H1 (cell line): ENCODE measurements around the gene ZNF200. TPM values are rescaled to one million over a fixed set of nuclear protein-coding genes. Genes with fewer than 3 reads are reported as not detected.

Experiments
- ATF2 ChIP-seq: IDR thresholded peaks from 2 replicates; pipeline ENCODE4 v1.6.1; 2012; ENCODE audit warnings: low read length, inconsistent platforms
- CEBPB ChIP-seq: IDR thresholded peaks from 2 replicates; pipeline ENCODE4 v1.6.1; 2012; ENCODE audit warnings: low read depth, low read length
- CHD1 ChIP-seq: IDR thresholded peaks from 2 replicates; pipeline ENCODE4 v1.6.1; 2012; ENCODE audit warnings: low read depth, low read length, improper control_type of control experiment
- CHD2 ChIP-seq: IDR thresholded peaks from 2 replicates; pipeline ENCODE4 v1.6.1; 2012; ENCODE audit warnings: low read length, improper control_type of control experiment
- CTCF ChIP-seq, 3 experiments: IDR thresholded peaks; 1 replicate in 2 of 3; 2 replicates in 1 of 3; pipeline versions ENCODE4 v1.5.1 to v1.6.1; 2011; ENCODE audit warnings: low read length in 3 of 3, mild to moderate bottlenecking in 3 of 3, inconsistent platforms in 2 of 3, low read depth in 1 of 3, moderate library complexity in 1 of 3; ENCODE audit not compliant: insufficient read depth in 1 of 3; ENCODE audit errors: control extremely low read depth in 1 of 3
- EP300 ChIP-seq, 2 experiments: IDR thresholded peaks; 1 replicate in 1 of 2; 2 replicates in 1 of 2; pipeline ENCODE4 v1.6.1; 2011 to 2012; ENCODE audit warnings: low read depth in 2 of 2, low read length in 2 of 2, mild to moderate bottlenecking in 2 of 2, borderline replicate concordance in 1 of 2, inconsistent platforms in 1 of 2, moderate library complexity in 1 of 2
- EZH2 ChIP-seq: fragments of 200-600 bp; sonication (generic); IDR thresholded peaks from 2 replicates; pipeline ENCODE4 v1.7.1; 2012; ENCODE audit warnings: low read depth, mild to moderate bottlenecking, moderate library complexity, low read length, inconsistent platforms; ENCODE audit not compliant: severe bottlenecking
- FOSL1 ChIP-seq: IDR thresholded peaks from 2 replicates; pipeline ENCODE4 v1.6.1; 2011; ENCODE audit warnings: mild to moderate bottlenecking, low read depth, low read length, moderate library complexity; ENCODE audit not compliant: insufficient read depth
- GABPA ChIP-seq: IDR thresholded peaks from 2 replicates; pipeline ENCODE4 v1.6.1; 2011; ENCODE audit warnings: mild to moderate bottlenecking, low read length, moderate library complexity, borderline replicate concordance; ENCODE audit not compliant: insufficient read depth
- JUND ChIP-seq: IDR thresholded peaks from 2 replicates; pipeline ENCODE4 v1.6.1; 2011; ENCODE audit warnings: mild to moderate bottlenecking, improper control_type of control experiment, low read length
- PHF8 ChIP-seq: fragments of 200-600 bp; sonication (generic); conservative IDR thresholded peaks from 2 replicates; pipeline ENCODE4 v1.7.1; 2012; ENCODE audit warnings: low read depth, mild to moderate bottlenecking, inconsistent platforms, low read length, moderate library complexity
- RAD21 ChIP-seq, 2 experiments: IDR thresholded peaks in 1 of 2; conservative IDR thresholded peaks in 1 of 2; 2 replicates each; pipeline ENCODE4 v1.6.1; 2011; ENCODE audit warnings: low read depth in 2 of 2, low read length in 2 of 2, improper control_type of control experiment in 1 of 2, inconsistent platforms in 1 of 2, mild to moderate bottlenecking in 1 of 2, moderate library complexity in 1 of 2
- RBBP5 ChIP-seq: IDR thresholded peaks from 2 replicates; pipeline ENCODE4 v1.7.1; 2012; ENCODE audit warnings: low read depth, mild to moderate bottlenecking, inconsistent platforms, low read length, moderate library complexity, borderline replicate concordance
- RFX5 ChIP-seq: IDR thresholded peaks from 2 replicates; pipeline ENCODE4 v1.6.1; 2011; ENCODE audit warnings: low read depth, low read length, improper control_type of control experiment, borderline replicate concordance
- SAP30 ChIP-seq: fragments of 300-600 bp; sonication (generic); IDR thresholded peaks from 2 replicates; pipeline ENCODE4 v1.7.1; 2012; ENCODE audit warnings: low read length, moderate library complexity, mild to moderate bottlenecking, inconsistent platforms; ENCODE audit not compliant: insufficient read depth, insufficient replicate concordance
- TAF7 ChIP-seq: optimal IDR thresholded peaks from 2 replicates; pipeline ENCODE3; 2011; ENCODE audit warnings: low read depth, mild to moderate bottlenecking, inconsistent platforms, low read length, moderate library complexity, borderline replicate concordance
- TBP ChIP-seq: IDR thresholded peaks from 2 replicates; pipeline ENCODE4 v1.6.1; 2011; ENCODE audit warnings: low read depth, low read length, improper control_type of control experiment
- TCF12 ChIP-seq: IDR thresholded peaks from 2 replicates; pipeline ENCODE4 v1.6.1; 2011; ENCODE audit warnings: low read depth, mild to moderate bottlenecking, low read length
- ZNF274 ChIP-seq: IDR thresholded peaks from 2 replicates; pipeline ENCODE4 v1.7.0; 2012; ENCODE audit warnings: low read length, borderline replicate concordance; ENCODE audit errors: extremely low read depth
- polyA plus RNA-seq, 7 experiments: library from polyadenylated mRNA; depleted of rRNA in 3 of 7; stranded (reverse) in 5 of 7; unstranded in 2 of 7; fragments of >200 nt in 5 of 7; fragments of 200-250 nt in 2 of 7; gene quantifications; 1 replicate in 5 of 7; 2 replicates in 1 of 7; 4 replicates in 1 of 7; pipeline versions ENCODE4 v1.2.1 to v1.2.3, GENCODE V29; 2011 to 2013; ENCODE audit warnings: missing spikeins in 2 of 7, mixed read lengths in 2 of 7
- total RNA-seq: library from RNA; stranded (reverse); fragmentation: NEBNext Ultra II Directional; extraction: Animal tissue kit (Norgen Biotek cat#: 25700); gene quantifications from 2 replicates; pipeline ENCODE4 v1.2.1, GENCODE V29; 2021

Gene ZNF200
- total and polyA plus RNA-seq, 2 of the 8 experiments (the other 6 are each of a cell fraction or from before 2014, with no cell fraction given) = 2.7 to 9.9 TPM

GRCh38 chr16:3282103-3282729, 47.3 kb upstream of the ZNF200 start (continued):
- peak; percentile 15; the same call in 1 of the 2 replicates for TF ChIP-seq TBP
- no peak for TF ChIP-seq ZNF274
- no peak for TF ChIP-seq TCF12
- TF ChIP-seq RBBP5 = no peak
- no peak for TF ChIP-seq EZH2
- TF ChIP-seq PHF8 = no peak; the same call in 1 of the 2 replicates
- TF ChIP-seq SAP30 = no peak
- no peak for TF ChIP-seq CTCF (IDR thresholded peaks at IDR 0.05; ENCODE audit: control extremely low read depth in 1 of 3, insufficient read depth in 1 of 3, low read depth in 1 of 3, low read length in 3 of 3)
- TF ChIP-seq TAF7 = no peak
- no peak for TF ChIP-seq EP300 (IDR thresholded peaks at IDR 0.05; ENCODE audit: borderline replicate concordance in 1 of 2, low read depth in 2 of 2, low read length in 2 of 2)
- TF ChIP-seq JUND = no peak
- no peak for TF ChIP-seq CHD1
- TF ChIP-seq ATF2 = no peak
- TF ChIP-seq GABPA = no peak
- no peak for TF ChIP-seq FOSL1
- TF ChIP-seq CHD2 = 0 out of 2 replicates have a peak, but pooled peaks have one; percentile 7
- no peak for TF ChIP-seq RAD21 (IDR thresholded peaks at IDR 0.05 in 1 of 2, conservative IDR thresholded peaks at IDR 0.05 in 1 of 2; ENCODE audit: low read depth in 2 of 2, low read length in 2 of 2)
- no peak for TF ChIP-seq RFX5
- TF ChIP-seq CEBPB = no peak
